Colonic mucosa (tissue), 4 donors: ENCODE results near the gene FOXL1. TPM values are rescaled to one million over a fixed set of nuclear protein-coding genes. Genes with fewer than 3 reads are reported as not detected.

Experiments
- DNase-seq: peaks from one replicate; pipeline ENCODE4 v3.0.0-alpha.2; 2020
- H3K27ac ChIP-seq: fragments of 200-600 bp; one replicate; pipeline ENCODE4 v1.8.0; 2021
- H3K27me3 ChIP-seq: fragments of 200-600 bp; one replicate; pipeline ENCODE4 v1.8.0; 2021
- H3K36me3 ChIP-seq: fragments of 200-600 bp; one replicate; pipeline ENCODE4 v1.8.0; 2021
- H3K4me1 ChIP-seq: fragments of 200-600 bp; one replicate; pipeline ENCODE4 v1.8.0; 2021; ENCODE audit warnings: mild to moderate bottlenecking
- H3K4me3 ChIP-seq: fragments of 200-600 bp; one replicate; pipeline ENCODE4 v1.8.0; 2021
- H3K9ac ChIP-seq, 2 donors: one replicate each; pipeline ENCODE4 v1.7.0; 2013; ENCODE audit warnings: control low read depth in 2 of 2, low read depth in 2 of 2, low read length in 2 of 2
- H3K9me3 ChIP-seq: fragments of 200-600 bp; one replicate; pipeline ENCODE4 v1.8.0; 2021
- intact Hi-C: fragments of 100-400 bp; cut with DNase I; formaldehyde crosslinking; loops from one replicate; pipeline ENCODE4 v1.14.1; 2022
- total RNA-seq, 2 donors: library from RNA; stranded (reverse); fragmentation: NEBNext Ultra II Directional in 1 of 2; extraction: Animal tissue kit (Norgen Biotek cat#: 25700) in 1 of 2; gene quantifications; one replicate each; pipeline ENCODE4 v1.2.1, GENCODE V29; 2021
- TF ChIP-seq, protein P1 (sequence below): fragments of 200-600 bp; IDR thresholded peaks from one replicate; pipeline ENCODE4 v1.8.0; 2022; ENCODE audit warnings: antibody characterized with exemption, mild to moderate bottlenecking
- donor health status: healthy.
- donor health status: DM: no; HTN: no; CAD: no.
- donor health status: DM: no; HTN: no; CAD: no.

Gene FOXL1
- total RNA-seq, 2 donors from 2014 or later = 2.5 to 3.2 TPM

DNA sequence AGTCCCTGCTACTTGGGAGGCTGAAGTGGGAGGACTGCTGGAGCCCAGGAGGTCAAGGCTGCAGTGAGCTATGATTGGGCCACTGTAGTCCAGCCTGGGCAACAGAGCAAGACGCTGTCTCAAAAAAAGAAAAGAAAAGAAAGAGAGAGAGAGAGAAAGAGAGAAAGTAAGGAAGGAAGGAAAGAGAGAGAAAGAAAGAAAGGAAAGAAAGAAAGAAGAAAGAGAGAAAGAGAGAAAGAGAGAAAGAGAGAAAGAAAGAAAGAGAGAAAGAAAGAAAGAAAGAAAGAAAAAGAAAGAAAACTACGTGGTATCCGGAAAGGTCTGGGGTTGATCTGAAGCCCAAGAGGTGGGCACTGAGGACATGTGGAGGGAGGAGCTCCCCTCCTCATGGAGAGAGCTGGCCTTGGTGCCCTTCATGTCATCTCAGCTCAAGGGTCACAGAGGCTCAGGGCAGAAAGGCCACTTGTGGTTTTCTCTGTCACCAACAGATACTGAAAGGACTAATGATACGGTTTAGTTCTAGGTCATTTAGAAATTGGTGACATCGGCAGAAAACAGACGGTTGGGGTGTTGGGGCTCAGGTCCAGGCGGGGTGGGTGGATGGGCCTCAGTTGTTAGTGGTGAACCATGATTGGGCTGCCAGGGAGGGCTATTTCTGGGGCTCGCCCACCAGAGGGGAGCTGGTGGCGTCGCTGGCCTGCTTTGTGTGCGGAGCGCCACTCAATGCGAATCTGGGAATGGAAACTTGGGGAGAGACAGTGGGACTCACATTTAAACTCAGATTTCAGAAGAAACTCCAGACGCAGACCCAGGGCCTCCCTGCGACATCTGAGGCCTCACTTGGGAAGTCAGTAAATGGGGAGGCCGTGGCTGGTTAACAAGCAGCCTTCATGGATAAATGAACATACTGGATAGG is 44.6 kb downstream of the FOXL1 start:
- Histone ChIP-seq H3K9me3 (no peaks in the 10 kb centered on the region), H3K4me1 (no peaks in the 10 kb centered on the region), H3K4me3 (no peak overlapping the region), H3K36me3 (no peaks in the 10 kb centered on the region), H3K27me3 (no peaks in the 10 kb centered on the region), H3K9ac (no peak overlapping the region), H3K27ac (no peak overlapping the region)
- TF ChIP-seq, protein P1, sequence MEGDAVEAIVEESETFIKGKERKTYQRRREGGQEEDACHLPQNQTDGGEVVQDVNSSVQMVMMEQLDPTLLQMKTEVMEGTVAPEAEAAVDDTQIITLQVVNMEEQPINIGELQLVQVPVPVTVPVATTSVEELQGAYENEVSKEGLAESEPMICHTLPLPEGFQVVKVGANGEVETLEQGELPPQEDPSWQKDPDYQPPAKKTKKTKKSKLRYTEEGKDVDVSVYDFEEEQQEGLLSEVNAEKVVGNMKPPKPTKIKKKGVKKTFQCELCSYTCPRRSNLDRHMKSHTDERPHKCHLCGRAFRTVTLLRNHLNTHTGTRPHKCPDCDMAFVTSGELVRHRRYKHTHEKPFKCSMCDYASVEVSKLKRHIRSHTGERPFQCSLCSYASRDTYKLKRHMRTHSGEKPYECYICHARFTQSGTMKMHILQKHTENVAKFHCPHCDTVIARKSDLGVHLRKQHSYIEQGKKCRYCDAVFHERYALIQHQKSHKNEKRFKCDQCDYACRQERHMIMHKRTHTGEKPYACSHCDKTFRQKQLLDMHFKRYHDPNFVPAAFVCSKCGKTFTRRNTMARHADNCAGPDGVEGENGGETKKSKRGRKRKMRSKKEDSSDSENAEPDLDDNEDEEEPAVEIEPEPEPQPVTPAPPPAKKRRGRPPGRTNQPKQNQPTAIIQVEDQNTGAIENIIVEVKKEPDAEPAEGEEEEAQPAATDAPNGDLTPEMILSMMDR = no peak
- DNase-seq = no peak
- intact Hi-C loops = no loop called here

DNA sequence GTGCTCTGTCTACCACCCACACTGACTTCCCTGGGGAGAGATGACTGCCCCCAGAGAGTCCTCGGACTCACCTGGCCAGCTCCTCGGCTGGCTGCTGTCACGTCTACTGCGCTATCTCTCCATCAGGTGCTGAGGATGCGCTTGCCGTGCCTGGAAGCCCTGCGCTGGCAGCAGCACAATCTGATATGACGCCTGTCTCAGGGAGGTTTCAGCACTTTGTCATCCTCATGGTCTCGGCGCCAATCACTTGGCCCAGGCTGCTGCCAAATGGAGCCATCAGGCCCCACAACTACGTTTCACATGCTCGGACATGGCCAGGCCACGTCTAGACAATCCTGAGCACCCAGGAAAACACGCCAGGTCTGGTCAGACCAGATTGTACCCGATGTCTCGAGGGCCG is 46.7 kb downstream of the FOXL1 start:
- H3K9ac ChIP-seq = no peak overlapping the region
- H3K9me3 ChIP-seq = no peaks in the 10 kb centered on the region
- no peak overlapping the region for H3K4me3 ChIP-seq
- no peaks in the 10 kb centered on the region for H3K27me3 ChIP-seq
- no peak overlapping the region for H3K27ac ChIP-seq
- H3K4me1 ChIP-seq = no peaks in the 10 kb centered on the region
- no peak for DNase-seq
- no peaks in the 10 kb centered on the region for H3K36me3 ChIP-seq
- TF ChIP-seq, protein P1 = no peak
- intact Hi-C loops = no loop called here

DNA sequence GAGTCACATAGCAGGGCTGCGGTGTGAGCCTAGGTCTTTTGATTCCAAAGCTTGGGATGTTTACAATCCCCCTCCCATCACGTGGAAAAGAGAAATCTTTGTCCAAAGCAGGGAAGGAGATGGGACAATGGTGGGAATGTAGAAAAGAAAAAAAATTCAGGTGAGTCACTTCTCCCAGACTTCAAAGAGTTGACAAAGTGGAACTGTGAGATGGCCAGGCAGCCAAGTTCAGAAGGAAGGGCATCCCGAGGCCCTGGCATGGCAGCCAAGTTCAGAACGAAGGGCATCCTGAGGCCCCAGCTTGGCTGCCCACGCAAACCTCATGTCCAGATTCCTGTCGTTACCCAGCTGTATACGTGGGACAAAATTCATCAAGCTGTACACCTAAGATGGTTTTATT is 47.5 kb downstream of the FOXL1 start:
- H3K9ac ChIP-seq = no peak overlapping the region
- TF ChIP-seq, protein P1 = no peak
- DNase-seq = no peak
- no peaks in the 10 kb centered on the region for H3K27me3 ChIP-seq
- no peaks in the 10 kb centered on the region for H3K4me1 ChIP-seq
- intact Hi-C loops = no loop called here
- no peak overlapping the region for H3K27ac ChIP-seq
- no peak overlapping the region for H3K4me3 ChIP-seq
- no peaks in the 10 kb centered on the region for H3K36me3 ChIP-seq
- H3K9me3 ChIP-seq = no peaks in the 10 kb centered on the region

DNA sequence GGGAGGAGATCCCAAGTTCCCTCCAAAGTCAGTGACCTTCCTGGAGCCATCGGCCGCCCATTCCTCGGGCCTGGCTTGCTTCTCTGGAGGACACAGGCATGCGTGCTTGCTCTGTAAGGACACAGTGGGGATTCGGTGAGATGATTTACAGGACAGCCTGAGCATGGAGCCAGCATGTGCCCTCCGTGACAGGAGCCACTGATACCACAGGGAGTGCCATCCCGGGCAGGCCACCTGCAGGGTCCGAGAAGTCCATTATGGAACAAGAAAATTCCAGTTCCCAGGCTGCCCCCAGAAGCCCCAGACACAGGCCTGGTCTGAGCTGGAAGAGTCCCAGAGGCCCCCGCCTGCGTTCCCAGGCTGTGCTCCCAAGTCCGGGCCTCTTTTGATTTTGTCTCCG is 47.9 kb downstream of the FOXL1 start:
- intact Hi-C loops = no loop called here
- no peak for DNase-seq

DNA sequence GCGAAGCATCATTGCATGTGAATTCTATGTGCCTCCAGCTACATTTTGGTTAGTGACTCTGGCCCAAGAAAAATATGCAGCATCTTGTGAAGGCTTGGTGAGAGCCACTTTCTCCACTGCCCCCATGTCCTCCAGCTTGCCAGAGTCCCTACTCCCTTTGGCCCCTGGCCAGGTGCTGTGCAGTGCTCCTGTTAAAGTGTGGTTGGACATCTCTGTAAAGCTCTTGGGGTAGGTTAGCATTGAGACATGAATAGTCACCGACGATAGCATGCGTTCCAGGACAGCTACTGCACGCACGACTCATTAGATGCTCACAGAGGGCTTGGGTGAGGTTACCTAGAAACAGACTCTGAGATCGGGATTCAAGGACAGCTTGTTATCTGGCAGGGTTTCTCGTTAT is 48.6 kb downstream of the FOXL1 start:
- intact Hi-C loops = no loop called here
- Histone ChIP-seq H3K9ac (no peak overlapping the region), H3K36me3 (no peaks in the 10 kb centered on the region), H3K9me3 (no peaks in the 10 kb centered on the region), H3K4me3 (no peak overlapping the region), H3K4me1 (no peaks in the 10 kb centered on the region), H3K27ac (no peak overlapping the region), H3K27me3 (no peaks in the 10 kb centered on the region)
- DNase-seq = no peak
- TF ChIP-seq, protein P1 = no peak

More for the DNA sequence above, 47.9 kb downstream of the FOXL1 start:
- TF ChIP-seq, protein P1 = no peak
- Histone ChIP-seq H3K4me1 (no peaks in the 10 kb centered on the region), H3K27ac (no peak overlapping the region), H3K9me3 (no peaks in the 10 kb centered on the region), H3K4me3 (no peak overlapping the region), H3K36me3 (no peaks in the 10 kb centered on the region), H3K27me3 (no peaks in the 10 kb centered on the region), H3K9ac (no peak overlapping the region)
